Measurements from ENCODE around the gene NUP210L. TPM values are rescaled to one million over a fixed set of nuclear protein-coding genes. Genes with fewer than 3 reads are reported as not detected.

NUP210L gene
- total and polyA plus RNA-seq, 2 of the 13 experiments (the other 11 are each of a cell fraction or from before 2014, with no cell fraction given) = not detected

- TF ChIP-seq LBX2 (CRISPR knock-in tag; IDR thresholded peaks at IDR 0.05; ENCODE audit: borderline replicate concordance) (0 out of 2 replicates have a peak, but pooled peaks have one; percentile 46), ZNF609 (CRISPR knock-in tag; IDR thresholded peaks at IDR 0.05; ENCODE audit: borderline replicate concordance) (0 out of 2 replicates have a peak, but pooled peaks have one; percentile 29), ZNF317 (CRISPR knock-in tag; IDR thresholded peaks at IDR 0.05) (0 out of 2 replicates have a peak, but pooled peaks have one; percentile 53), HES4 (CRISPR knock-in tag; IDR thresholded peaks at IDR 0.05; ENCODE audit: borderline replicate concordance) (0 out of 2 replicates have a peak, but pooled peaks have one; percentile 72), AFF4 (CRISPR knock-in tag; IDR thresholded peaks at IDR 0.05) (no peak), ZNF460 (CRISPR knock-in tag; IDR thresholded peaks at IDR 0.05; ENCODE audit: borderline replicate concordance) (peak; percentile 17; the same call in 1 of the 2 replicates), FOXK1 (CRISPR knock-in tag; IDR thresholded peaks at IDR 0.05; ENCODE audit: borderline replicate concordance, low read depth) (peak; percentile 99), MAF1 (CRISPR knock-in tag; IDR thresholded peaks at IDR 0.05; ENCODE audit: borderline replicate concordance) (peak; percentile 75; the same call in 1 of the 2 replicates), ZNF614 (CRISPR knock-in tag; IDR thresholded peaks at IDR 0.05; ENCODE audit: borderline replicate concordance) (0 out of 2 replicates have a peak, but pooled peaks have one; percentile 31), ZNF513 (CRISPR knock-in tag; conservative IDR thresholded peaks at IDR 0.05) (0 out of 2 replicates have a peak, but pooled peaks have one; percentile 37), ZNF816 (CRISPR knock-in tag; IDR thresholded peaks at IDR 0.05; ENCODE audit: borderline replicate concordance) (peak; percentile 87), ZBTB38 (CRISPR knock-in tag; IDR thresholded peaks at IDR 0.05) (no peak), ZNF549 (CRISPR knock-in tag; IDR thresholded peaks at IDR 0.05) (0 out of 2 replicates have a peak, but pooled peaks have one; percentile 44), PAX8 (CRISPR knock-in tag; IDR thresholded peaks at IDR 0.05; ENCODE audit: borderline replicate concordance) (0 out of 2 replicates have a peak, but pooled peaks have one; percentile 36)
Observed at GRCh38 chr1:153958111-153958960, 196.5 kb downstream of the NUP210L start, which contains the start of gene CRTC2 (continued).

Measured in HepG2 (cell line).